GM21576 (cell line): ENCODE measurements around the gene RAB10.
"Not testable (repeated sequence)": the region's sequence is repeated elsewhere in the genome, so short reads cannot be mapped to it uniquely, and the experiment has no call there.

Experiments
- ATAC-seq: cut with Tn5 transposase; IDR thresholded peaks from one replicate; pipeline ENCODE4 v1.9.1; 2021; ENCODE audit warnings: mild to moderate bottlenecking, moderate library complexity; ENCODE audit not compliant: unreplicated experiment

The RAB10 gene

GRCh38 chr2:26054598-26055348 lies 20.9 kb downstream of the RAB10 start:
- no peak for ATAC-seq

- ATAC-seq: no peak
Observed at GRCh38 chr2:26058390-26058789, 24.5 kb downstream of the RAB10 start.

GRCh38 chr2:26059542-26059941 lies 25.7 kb downstream of the RAB10 start:
- no peak for ATAC-seq

GRCh38 chr2:26061539-26061938 lies 27.7 kb downstream of the RAB10 start:
- no peak for ATAC-seq

- ATAC-seq: no peak
Observed at GRCh38 chr2:26064846-26065245, 31.0 kb downstream of the RAB10 start.

GRCh38 chr2:26067186-26067974 lies 33.5 kb downstream of the RAB10 start:
- ATAC-seq: no peak

GRCh38 chr2:26067980-26068507 lies 34.2 kb downstream of the RAB10 start:
- ATAC-seq: no peak

- ATAC-seq: peak; percentile 76
Observed at GRCh38 chr2:26068602-26069298, 34.9 kb downstream of the RAB10 start.

- no peak for ATAC-seq
Observed at GRCh38 chr2:26070730-26071129, 36.8 kb downstream of the RAB10 start.

- no peak for ATAC-seq
Observed at GRCh38 chr2:26072925-26073768, 39.3 kb downstream of the RAB10 start.

GRCh38 chr2:26073830-26074229 lies 39.9 kb downstream of the RAB10 start:
- ATAC-seq: no peak

- no peak for ATAC-seq
Observed at GRCh38 chr2:26074676-26075075, 40.8 kb downstream of the RAB10 start.

- ATAC-seq: no peak
Observed at GRCh38 chr2:26075173-26075572, 41.3 kb downstream of the RAB10 start.

- no peak for ATAC-seq
Observed at GRCh38 chr2:26076001-26076587, 42.2 kb downstream of the RAB10 start.

GRCh38 chr2:26077291-26077690 lies 43.4 kb downstream of the RAB10 start:
- no peak for ATAC-seq

- ATAC-seq: no peak
Observed at GRCh38 chr2:26078939-26079338, 45.1 kb downstream of the RAB10 start.

GRCh38 chr2:26080356-26080755 lies 46.5 kb downstream of the RAB10 start:
- ATAC-seq: no peak

GRCh38 chr2:26080925-26081324 lies 47.0 kb downstream of the RAB10 start:
- ATAC-seq: not testable (repeated sequence)

GRCh38 chr2:26081556-26081955 lies 47.7 kb downstream of the RAB10 start:
- ATAC-seq: no peak

GRCh38 chr2:26086155-26086637 lies 52.3 kb downstream of the RAB10 start:
- no peak for ATAC-seq
